ENCODE data around the gene CLEC16A.

The CLEC16A gene

DNA sequence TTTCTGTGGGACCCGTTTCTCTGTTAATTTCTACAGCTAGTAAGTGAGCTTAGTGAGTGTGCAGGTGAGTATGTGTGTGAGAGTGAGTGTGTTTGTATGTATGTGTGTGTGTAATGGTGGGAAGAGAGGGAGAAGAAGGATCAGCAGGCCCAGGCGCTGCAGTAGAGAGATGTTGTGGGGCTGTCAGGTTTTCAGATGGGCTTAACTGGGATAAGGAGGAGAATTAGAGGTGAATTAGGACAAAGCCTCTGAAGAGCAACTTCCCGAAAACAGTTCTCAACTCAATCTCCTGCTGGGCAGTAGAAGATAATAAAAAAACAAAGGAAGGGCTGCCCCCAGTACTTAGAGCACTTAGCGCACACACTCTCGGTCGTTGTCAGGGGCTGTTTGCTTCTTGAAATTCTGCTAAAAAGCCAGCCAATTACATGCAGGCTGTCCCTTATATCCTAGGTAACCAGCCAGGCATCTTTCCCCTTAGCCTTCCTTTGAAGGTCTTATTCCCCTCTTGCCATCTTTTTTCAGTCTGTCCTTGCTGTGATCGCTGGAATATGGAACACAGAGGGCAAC, 63.4 kb downstream of the CLEC16A start:
- in situ Hi-C loops (cut with MboI; ENCODE audit: low sequenced_read_pairs), result no loop called here

DNA sequence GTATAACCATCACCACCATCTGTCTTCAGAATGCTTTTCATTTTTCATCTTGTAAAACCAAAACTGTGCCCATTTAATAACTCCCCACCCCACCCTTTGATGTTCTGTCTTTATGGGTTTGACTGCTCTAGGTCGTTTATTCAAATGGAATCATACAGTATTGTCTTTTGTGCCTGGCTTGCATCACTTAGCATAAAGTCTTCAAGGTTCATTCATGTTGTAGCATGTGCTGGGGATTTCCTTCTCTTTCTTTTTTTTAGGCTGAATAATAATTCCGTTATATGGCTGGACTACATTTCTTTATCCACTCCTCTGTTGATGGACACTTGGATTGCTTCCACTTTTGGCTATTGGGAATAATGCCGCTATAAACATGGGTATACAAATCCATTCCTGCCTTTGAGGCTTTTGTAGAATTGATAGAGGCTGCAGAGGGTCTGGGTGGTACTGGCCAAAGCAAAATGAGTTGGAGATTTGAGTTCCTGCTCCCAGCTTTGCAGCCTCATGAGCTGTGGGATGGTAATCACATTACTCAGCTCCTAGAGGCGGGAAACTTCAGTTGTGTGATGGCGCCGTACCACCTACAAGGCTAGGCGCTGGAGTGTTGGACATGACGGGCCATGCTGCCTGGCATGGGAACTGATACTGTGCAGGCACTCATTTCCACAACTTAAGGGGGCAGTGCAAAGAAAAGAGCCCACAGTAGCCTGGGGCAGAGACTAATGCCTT, 64.8 kb downstream of the CLEC16A start:
- in situ Hi-C loops (cut with MboI; ENCODE audit: low sequenced_read_pairs), result no loop called here

- in situ Hi-C loops (cut with MboI; ENCODE audit: low sequenced_read_pairs), result no loop called here
Observed at GRCh38 chr16:11010575-11011221, 66.3 kb downstream of the CLEC16A start.

GRCh38 chr16:11011326-11011725, 67.0 kb downstream of the CLEC16A start:
- in situ Hi-C loops (cut with MboI; ENCODE audit: low sequenced_read_pairs), result no loop called here

DNA sequence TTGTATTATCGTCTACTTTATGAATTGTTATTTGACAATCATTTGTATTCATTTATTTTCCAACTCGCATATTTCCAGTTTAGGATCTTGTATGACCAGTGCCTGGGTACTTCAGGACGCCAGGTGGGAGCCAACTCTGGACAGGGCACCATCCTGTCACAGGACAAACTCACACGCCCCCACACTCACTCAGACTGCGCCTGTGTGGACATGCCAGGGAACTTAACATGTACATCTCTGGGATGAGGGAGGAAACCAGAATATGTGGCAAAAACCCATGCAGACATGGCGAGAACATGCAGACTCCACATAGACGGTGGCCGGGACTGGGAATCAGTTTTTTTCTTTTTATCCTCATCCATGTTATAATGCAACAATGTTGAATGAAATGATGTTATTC, 68.5 kb downstream of the CLEC16A start:
- in situ Hi-C loops (cut with MboI; ENCODE audit: low sequenced_read_pairs), result no loop called here

GRCh38 chr16:11014136-11014535, 69.8 kb downstream of the CLEC16A start:
- in situ Hi-C loops (cut with MboI; ENCODE audit: low sequenced_read_pairs), result no loop called here

DNA sequence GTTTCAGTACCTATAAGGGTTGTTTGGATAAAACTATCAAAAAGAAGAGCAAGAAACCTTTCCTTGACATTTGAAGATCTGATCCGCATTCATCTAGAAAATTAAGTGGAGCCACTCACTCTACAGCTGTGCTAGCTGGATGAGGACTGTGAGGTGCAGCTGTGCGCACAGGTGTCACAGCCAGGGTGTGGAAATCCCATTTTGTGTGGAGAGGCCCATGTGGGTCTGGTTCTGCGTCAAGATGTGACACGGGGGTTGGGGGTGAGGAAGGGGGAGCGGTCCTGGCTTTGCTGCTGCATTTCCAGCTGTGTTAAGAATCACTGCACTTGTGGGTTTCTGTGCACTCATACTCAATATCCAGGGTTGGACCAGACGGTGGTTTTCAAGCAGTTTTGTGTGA, 70.7 kb downstream of the CLEC16A start:
- in situ Hi-C loops (cut with MboI; ENCODE audit: low sequenced_read_pairs), result no loop called here

GRCh38 chr16:11015607-11016006, 71.2 kb downstream of the CLEC16A start:
- in situ Hi-C loops (cut with MboI; ENCODE audit: low sequenced_read_pairs), result no loop called here

DNA sequence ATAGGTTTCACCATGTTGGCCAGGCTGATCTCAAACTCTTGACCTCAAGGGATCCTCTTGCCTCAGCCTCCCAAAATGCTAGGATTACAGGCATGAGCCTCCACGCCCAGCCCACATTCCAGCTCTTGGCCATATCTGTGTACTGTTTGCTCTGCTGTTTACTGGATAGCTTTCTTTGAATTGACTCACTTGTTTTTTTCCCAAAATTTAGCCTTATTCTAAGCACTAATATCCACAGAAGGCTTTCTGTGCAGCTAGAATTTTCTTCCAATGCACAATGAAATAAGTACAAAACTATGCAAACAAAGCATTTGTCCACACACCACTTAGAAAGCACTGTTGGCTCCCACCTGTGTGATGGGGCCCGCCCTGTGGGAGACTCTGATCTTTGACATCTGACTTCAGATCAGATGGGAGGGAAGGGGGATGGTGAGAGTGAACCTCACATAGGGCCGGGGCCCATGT, 72.2 kb downstream of the CLEC16A start:
- in situ Hi-C loops (cut with MboI; ENCODE audit: low sequenced_read_pairs), result no loop called here

DNA sequence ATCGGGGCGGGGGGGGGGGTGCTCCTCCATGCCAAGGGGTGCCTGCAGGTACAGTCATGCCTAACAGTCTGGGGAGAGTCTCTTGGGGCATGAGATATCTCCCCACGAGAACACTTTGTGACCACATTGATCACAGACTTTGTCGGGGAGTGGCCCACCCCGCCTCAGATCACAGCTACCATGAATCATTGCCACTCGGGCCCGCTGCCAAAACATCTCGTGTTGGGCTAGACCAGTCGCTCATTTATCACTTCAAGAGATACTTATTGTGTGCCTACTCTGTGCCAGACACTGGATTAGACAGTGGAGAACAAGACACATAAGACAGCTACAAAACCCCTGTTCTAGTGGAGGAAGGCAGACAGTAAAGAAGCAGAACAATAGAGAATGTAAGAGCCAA, 72.6 kb downstream of the CLEC16A start:
- in situ Hi-C loops (cut with MboI; ENCODE audit: low sequenced_read_pairs), result no loop called here

DNA sequence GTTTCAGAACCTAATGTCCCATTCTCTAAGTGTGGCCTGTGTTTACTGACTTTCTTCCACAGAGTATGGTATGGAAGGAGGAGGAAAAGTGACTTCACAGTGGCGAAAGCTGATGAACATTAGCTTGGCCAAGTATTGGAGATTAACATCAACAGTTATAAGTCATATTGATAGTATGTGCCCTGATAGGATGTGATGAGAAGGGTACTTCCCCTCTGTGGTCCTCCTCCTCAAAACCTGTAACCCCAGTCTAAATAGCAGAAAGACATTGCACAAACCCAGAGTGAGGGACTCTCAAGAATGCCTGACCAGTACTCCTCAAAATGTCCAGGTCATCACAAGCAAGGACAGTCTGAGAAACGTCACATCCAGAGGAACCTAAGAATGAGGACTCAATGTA, 73.1 kb downstream of the CLEC16A start:
- in situ Hi-C loops (cut with MboI; ENCODE audit: low sequenced_read_pairs), result no loop called here

DNA sequence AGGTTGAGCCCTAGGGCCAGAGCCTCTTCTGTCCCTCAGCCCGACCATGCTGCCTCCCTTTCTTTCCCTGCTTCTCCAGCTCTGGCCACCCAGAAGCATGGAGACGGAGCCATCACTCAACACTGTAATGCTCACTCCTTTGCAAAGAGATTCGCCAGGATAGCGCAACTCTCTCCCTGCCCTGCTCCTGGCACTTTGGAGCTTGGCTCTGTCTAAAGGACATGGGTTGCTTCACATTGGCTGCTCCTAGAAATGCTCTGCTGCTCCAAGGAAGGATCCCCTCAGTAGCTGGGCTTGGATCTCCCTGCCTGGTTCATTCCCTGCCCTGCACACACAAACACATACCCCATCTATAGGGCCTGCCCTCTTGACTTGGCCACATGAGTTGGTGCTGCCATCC, 76.0 kb downstream of the CLEC16A start:
- in situ Hi-C loops (cut with MboI; ENCODE audit: low sequenced_read_pairs), result no loop called here

GRCh38 chr16:11020792-11021551, 76.6 kb downstream of the CLEC16A start:
- in situ Hi-C loops (cut with MboI; ENCODE audit: low sequenced_read_pairs), result no loop called here

DNA sequence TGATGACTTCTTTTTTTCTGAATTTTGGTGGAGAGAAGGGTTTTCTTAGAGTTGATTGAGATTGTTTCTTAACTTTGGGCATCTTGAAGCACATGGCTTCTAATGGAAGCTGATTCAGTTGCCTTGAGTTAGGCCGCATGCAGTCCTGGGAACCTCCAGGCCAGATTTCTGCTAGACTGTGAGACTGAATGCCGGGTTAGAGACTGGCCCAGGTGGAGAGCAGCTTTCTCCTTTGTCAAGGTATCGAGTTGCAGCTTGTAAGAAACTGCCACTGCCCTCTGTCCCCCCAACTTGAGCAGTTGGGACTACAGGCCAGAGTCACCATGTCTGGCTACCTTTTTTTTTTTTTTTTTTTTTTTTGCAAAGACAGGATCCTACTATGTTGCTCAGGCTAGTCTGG, 77.6 kb downstream of the CLEC16A start:
- in situ Hi-C loops (cut with MboI; ENCODE audit: low sequenced_read_pairs), result no loop called here

DNA sequence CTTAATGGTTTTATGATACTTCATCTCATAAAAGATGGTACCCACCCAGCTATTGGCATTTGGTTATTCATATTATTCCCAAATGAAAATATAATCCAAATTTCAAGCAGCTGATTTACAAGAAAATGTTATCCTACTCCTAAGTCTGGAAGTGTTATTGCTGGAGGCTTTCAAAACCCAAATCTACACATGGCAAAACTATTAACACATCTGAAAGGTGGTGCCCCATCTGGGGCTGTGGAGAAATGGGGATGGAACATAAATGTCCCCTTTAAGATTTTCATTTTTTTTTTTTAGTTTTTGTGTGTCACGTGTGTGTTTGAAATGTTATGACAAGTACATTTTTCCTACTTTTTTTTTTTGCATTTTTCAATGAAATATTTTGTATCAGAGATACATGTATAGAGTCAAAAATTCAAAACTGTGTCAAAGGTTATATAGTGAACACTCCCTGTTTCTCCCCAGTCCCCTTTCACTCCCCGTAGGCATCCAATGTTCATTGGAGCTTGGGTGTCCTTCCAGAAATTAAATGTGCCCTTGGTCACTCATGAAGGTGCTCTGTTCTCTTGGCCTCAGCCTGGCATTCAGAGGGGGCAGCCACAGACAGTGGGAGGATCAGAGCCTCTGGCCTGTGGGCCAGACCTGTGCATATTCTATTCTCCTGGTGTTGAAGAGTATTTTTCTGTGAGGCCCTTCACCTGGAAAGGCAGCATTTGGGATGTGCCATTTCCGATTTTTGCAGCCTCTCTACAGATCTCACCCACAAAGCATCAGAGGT, 79.1 kb downstream of the CLEC16A start:
- in situ Hi-C loops (cut with MboI; ENCODE audit: low sequenced_read_pairs), result no loop called here

DNA sequence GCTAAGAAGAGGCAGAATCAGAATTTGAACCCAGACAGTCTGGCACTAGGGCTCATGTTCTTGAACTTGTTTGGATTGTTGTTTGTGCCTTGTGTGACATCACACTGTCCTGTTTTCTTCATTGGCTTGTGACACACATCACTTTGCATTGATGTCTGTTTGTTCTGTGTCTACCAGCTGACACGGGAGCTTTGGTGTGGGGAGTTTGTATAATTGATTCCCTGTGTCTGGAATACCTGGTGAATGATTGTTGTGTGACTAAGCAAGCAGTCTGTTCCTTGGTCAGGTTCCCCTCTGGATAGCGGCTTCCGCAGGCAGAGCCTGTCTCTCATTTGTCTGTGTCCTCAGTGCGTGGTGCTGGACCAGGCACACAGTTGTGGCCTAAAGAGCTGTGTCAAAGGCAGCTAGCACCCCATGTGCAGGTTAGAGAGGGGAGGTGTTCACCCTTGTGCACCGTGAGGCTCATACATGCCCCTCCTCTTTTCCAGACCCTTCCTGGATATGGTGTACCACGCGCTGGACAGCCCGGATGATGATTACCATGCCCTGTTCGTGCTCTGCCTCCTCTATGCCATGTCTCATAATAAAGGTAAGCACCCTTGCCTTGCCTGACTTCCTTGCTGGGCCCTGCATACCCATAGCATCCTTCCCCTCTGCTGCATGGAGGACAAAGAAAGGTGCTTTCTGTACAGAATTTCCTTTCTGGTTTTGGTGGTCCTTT, 80.1 kb downstream of the CLEC16A start:
- in situ Hi-C loops (cut with MboI; ENCODE audit: low sequenced_read_pairs), result no loop called here

DNA sequence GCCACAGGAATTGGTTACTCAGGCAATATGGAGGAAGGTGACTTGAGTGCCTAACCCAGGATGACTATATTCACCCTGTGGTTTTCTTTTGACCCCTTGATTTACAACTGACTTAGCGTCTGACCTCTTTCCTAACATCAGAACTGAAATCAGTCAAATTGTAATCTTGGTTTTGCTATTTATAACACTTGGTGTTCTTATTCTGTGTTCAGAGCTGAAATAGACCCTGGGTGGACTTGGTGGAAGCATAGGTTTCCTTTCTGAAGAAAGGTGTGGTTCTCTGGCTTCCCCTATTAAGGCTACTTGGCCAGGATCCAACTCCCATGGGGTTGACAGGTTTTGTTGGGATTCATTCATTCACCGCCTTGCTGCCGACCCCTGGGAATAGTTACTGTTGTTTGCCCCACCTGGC, 80.8 kb downstream of the CLEC16A start:
- in situ Hi-C loops (cut with MboI; ENCODE audit: low sequenced_read_pairs), result no loop called here

DNA sequence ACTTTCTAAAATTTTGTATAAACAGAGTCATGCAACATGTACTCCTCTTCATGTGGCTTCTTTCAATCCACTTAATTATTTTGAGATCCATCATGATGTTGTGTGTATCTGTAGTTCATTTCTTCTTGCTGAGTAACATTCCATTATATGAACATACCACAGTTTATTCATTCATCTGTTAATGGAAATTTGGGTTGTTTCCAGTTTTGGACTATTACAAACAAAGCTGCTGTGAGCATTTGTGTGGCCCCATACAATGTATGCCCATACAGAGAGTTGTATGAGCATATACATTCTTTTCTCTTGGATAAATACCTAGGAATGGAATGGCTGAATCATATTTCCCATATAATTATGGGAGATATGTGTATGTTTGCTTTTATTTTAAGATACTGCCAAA, 85.6 kb downstream of the CLEC16A start:
- in situ Hi-C loops (cut with MboI; ENCODE audit: low sequenced_read_pairs), result no loop called here

- in situ Hi-C loops (cut with MboI; ENCODE audit: low sequenced_read_pairs), result no loop called here
Observed at GRCh38 chr16:11030990-11031510, 86.7 kb downstream of the CLEC16A start.

All from HL-60/S4 treated with phorbol 12-myristate 13-acetate at 8.2 ng/mL for 4 days and 3 days (cell line).